GM19240 (cell line): ENCODE results near the gene CEP170B.
A peak's percentile ranks its signal among the peaks of the same experiment; 100 is the strongest.
"Not testable (repeated sequence)": the region's sequence is repeated elsewhere in the genome, so short reads cannot be mapped to it uniquely, and the experiment has no call there.

Experiments used
- DNase-seq: peaks from one replicate; pipeline ENCODE4 v3.0.0; 2011; ENCODE audit warnings: low spot score; ENCODE audit not compliant: insufficient read length

CEP170B gene

GRCh38 chr14:104904650-104905578, 39.8 kb downstream of the CEP170B start:
- not testable (repeated sequence) for DNase-seq

GRCh38 chr14:104905579-104905933, 40.5 kb downstream of the CEP170B start:
- not testable (repeated sequence) for DNase-seq

DNA sequence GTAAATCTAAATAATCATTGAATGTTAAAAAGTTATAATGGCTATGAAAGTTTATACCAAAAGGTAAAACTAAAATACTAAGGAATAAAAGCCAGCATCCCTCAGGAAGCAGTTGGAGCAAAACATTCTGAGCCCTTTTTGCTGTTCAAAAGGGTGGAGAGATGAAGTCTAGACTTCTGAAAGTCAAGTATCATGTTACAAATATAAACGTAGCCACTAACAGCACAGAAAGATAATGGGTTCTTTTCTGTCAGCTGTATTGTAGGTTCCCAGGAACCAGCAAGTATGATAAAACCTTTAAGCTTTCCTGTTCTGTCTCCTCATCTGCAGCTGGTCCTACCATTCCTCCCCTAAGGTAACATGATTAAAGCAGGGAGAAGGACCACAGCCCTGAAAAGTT, 43.2 kb downstream of the CEP170B start:
- DNase-seq: no peak

GRCh38 chr14:104912053-104912452, 47.0 kb downstream of the CEP170B start:
- DNase-seq: no peak

GRCh38 chr14:104913435-104913834, 48.4 kb downstream of the CEP170B start:
- no peak for DNase-seq

DNA sequence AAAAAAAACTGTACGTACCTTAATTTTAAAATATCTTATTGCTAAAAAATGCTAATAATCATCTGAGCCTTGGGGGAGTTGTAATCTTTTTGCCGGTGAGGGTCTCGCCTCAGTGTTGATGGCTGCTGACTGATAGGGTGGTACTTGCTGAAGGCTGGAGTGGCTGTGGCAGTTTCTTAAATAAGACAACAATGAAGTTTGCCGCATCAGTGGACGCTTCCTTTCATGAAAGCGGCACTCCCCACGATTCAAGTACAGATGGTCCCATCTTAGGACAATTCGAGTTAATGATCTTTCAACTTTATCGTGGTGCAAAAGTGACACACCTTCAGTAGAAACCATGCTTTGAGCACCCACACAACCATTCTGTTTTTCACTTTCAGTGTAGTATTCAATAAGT, 52.0 kb downstream of the CEP170B start:
- DNase-seq: no peak

DNA sequence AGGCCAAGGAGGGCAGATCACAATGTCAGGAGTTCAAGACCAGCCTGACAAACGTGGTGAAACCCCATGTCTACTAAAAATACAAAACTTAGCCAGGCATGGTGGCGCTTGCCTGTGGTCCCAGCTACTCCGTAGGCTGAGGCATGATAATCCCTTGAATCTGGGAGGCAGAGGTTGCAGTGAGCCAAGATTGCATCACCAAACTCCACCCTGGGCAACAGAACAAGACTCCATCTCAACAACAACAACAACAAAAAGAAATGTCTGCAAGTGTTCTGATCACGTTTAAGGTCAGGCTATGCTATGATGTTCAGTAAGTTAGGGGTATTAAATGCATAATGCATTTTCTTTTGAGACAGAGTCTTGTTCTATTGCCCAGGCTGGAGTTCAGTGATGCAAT, 52.9 kb downstream of the CEP170B start:
- DNase-seq: no peak

DNA sequence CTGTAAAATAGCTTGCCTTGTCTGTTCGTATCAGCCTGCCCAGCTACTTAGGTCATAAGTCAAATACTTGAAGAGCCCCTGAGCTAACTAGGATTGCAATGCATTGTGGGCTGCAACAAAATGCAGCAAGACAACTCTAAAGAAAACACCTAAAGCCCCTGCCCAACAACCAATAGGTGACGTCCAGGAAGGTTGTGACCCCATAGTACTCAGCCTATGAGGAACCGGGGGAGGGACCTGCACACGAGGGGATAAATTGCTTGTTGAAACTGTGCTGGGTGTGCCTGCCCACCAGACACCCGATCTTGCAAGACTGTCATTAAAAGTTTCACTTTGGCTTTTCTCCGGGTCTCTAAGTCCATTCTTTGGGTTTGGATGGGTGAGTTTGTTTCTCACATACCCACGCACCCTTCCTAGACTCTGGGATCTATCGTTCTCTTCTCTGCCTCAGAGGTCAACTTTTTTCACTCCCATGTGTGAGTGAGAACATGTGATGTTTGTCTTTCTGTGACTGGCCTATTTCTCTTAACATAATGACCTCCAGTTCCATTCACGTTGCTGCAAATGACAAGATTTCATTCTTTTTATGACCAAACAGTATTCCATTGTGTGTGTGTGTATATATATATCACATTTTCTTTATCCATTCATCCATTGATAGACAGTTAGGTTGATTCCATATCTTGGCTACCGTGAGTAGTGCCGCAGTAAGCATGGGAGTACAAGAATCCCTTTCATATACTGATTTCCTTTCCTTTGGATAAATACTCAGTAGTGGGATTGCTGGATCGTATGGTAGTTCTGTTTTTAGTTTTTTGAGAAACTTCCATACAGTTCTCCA, 54.3 kb downstream of the CEP170B start:
- DNase-seq: not testable (repeated sequence)

- no peak for DNase-seq
These were observed 54.9 kb downstream of the CEP170B start for GRCh38 chr14:104919993-104920315.

GRCh38 chr14:104923640-104924420, 58.8 kb downstream of the CEP170B start:
- no peak for DNase-seq

DNA sequence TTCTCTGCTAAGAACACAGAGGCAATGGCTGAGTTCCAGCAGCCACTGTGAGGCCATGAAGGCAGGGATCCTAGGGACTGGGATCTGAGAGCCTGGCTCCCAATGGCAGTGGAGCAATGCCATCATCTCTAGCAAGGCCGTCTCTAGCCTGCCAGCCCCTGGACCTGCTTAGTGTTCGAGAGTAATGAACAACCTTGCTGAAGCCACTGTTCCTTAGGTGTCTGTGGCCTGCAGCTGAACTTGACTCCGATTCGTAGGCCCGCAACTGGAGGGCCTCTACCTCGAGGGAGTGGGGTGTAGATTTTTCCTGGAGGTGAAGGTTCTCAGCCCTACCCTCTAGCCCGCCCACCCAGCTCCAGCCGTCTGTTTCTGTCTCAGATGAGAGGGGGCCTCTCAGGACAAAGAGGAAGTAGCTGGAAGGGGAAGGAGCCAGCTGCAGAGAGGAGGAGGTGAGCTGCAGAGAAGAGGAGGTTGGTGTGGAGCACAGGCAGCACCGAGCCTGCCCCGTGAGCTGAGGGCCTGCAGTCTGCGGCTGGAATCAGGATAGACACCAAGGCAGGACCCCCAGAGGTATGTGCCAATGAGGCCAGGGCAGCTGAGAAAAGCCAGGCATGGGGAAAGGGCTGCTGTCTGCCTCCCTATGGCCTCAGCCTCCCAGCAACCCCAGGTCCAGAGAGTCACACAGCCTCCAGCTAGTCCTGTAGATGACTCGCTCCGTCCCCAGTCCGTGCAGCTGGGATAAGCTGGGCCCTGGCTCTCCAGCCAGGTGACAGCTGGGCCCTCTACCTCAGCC, 59.5 kb downstream of the CEP170B start, which contains the start of gene PLD4:
TSS of gene PLD4 (plus strand) at position 459 of the 793 bp plus-strand sequence. CDS start 2,262 bp downstream, outside the sequence.
- no peak for DNase-seq

DNA sequence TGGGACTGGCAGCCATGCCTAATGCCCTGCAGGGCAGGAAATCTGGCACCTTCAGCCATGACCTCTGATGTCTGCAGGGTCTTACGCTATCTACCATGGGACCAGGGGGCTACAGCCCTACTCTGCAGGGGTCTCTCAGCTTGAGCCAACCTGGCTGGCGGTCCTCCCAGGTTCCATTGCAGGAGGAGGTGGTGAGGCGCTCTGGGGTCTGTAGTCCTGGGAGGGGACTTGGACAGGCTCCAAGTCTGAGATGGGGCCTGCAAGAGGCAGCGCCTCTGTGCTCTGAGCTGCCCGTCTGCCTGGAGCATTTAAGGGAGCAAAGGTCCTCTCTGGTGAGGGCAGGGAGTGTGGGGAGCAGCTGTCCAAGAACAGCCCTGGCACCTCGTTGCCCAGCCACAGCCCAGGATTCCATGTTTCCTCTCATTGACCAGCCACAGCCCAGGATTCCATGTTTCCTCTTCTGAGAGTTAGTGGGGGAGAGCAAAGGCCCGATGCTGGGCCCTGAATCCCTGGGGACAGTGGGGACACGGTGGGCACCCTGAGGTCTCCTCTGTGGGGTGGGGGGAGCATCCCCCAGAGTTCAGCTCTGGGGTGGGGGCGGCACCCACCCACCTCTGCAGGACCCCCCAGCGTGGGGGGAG, 60.3 kb downstream of the CEP170B start:
- no peak for DNase-seq

GRCh38 chr14:104925855-104926609, 61.0 kb downstream of the CEP170B start:
- no peak for DNase-seq

- peak; percentile 94 for DNase-seq
These were observed 61.8 kb downstream of the CEP170B start for GRCh38 chr14:104926619-104927431.

- DNase-seq: no peak
These were observed 62.4 kb downstream of the CEP170B start for GRCh38 chr14:104927432-104927816.

DNA sequence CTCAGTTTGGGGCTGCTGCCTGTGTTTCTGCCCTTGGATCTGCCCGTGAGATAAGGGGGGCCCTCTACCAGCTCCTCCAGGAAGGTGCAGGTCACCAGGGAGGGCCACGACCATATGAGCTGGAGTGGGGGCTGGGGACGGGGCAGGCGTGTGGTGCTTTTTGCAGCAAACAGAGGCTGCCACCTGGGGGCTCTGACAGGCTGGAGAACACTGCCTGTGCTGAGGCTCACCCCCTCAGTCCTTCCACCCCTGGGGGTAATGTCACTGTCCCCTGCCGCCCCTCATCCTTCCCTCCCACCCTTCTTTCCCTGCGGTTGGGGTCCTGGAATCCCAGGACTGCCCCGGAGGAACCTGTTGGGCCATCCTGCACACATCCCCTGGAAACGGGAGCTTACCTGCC, 62.8 kb downstream of the CEP170B start:
- DNase-seq: no peak

DNA sequence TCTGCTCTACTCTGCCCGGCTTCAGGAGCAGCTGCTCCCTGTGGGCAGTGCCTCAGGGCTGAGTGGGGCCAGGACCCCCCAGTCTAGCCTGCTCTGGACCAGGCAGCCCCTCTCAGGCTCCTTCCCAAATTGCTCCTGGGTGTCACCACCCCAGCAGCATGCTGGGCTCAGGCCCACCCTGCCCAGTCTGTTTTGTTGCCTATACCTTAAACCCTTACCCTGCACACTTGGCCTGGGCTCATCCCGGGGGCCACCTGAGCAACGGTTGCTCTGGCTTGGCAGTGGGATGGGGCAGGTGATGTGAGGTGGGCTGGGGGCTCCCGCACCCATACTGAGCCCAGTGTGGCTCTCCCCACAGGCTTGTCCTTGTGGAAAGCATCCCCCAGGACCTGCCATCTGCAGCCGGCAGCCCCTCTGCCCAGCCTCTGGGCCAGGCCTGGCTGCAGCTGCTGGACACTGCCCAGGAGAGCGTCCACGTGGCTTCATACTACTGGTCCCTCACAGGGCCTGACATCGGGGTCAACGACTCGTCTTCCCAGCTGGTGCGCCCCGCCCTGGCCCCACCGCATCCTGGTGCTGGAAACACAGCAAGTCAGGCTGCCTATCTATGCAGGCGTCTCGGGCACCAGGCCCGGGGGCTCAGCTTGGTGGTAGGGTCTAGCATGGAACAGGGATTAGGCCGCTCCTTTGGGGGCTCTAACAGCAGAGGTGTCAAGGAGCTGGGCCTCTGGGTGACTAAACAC, 63.5 kb downstream of the CEP170B start:
- no peak for DNase-seq
